Measurements from ENCODE around the gene CAPN13.

The CAPN13 gene

DNA sequence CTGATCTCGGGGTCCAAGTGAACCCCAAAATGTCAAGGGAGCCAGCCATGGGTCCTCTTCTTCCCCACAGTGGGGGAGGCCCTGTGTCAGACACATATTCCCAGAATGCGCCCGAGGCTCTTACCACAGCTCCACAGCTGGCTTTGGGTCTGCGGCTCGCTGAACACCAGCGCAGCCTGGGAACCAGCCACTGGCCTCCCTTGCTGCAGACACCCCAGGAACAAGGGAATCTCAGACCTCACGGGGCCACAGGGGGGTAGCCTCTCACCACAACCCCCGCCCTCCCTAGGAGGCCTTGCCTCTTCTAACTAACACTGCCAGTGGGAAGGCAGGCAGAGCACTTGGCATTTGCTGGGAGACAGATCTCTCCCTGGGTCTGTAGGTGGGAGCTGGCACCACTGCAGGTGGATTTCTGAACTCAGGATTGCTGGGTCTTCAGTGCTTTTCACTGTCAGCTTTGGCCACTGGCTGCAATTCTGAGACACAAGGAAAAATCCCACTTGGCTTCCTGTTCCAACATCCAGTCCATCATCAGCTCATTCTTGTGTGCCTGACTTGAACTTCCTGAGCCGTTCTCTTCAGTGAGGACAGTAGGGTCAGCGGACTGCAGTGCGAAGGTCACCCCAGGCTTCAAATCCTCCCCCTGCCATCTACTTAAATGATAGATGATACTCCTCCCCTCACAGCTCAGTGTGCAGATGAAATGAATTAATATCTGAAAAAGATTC, 128.7 kb downstream of the CAPN13 start:
- no peak for DNase-seq

DNA sequence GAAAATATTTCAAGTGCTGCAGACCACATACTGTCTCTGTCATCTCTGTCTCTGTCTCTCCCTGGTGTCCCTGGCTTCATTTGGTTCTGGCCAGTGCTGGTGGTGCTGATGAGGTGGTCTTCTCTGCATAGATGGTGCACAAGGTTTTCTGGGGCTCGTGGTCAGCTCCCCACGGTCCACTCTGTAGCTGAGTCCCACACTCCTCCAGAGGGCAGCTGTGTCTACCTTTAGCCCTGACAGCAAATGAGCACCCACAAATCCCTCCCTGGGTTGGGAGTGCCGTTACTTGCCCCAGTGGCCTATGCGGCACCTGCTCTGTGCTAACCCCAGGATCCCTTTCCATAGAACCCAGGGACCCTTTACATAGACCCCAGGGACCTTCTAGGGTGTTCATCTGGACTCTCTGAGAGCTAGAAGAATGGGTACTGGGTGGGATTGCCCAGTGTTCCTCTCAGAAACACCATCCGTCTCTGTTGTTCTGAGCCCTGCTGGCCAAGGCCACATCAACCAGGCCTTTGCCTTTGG, 129.3 kb downstream of the CAPN13 start:
- DNase-seq: no peak

DNA sequence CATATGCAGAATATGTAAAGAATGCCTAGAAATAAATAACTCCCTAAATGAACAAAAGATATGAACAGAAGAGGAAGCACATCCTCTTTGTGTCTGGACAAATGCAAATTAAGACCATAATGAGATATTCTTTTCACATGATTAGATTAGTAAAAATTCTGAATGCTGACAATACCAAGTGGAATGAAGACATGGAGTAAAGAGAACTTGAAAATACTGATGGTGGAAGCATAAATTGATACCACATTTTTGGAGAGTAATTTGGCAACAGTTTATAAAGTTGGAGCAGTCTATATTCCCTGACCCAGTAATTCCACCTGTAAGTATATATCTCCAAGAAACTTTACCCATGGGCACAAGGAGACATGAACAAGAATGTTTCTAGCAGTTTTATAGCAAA, 130.0 kb downstream of the CAPN13 start:
- DNase-seq: no peak

DNA sequence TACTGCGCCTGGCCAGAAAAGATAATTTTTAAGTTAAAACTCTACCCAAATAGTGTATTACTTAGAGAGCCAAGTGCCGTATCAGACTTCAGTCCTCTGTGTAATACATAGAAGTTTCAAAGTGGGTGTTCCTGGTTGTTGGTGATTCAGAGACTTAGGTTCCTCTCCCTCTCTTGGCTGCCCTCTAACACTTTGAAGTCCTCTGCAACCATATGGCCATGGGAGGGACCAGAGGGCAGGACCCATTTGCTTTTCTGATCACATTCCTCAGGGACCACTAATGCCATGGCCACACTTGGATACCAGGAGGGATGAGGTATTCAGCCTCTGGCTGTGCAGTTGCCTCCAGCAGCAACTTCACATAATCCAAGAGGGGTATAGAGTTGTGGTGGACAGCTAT, 131.5 kb downstream of the CAPN13 start:
- no peak for DNase-seq

DNA sequence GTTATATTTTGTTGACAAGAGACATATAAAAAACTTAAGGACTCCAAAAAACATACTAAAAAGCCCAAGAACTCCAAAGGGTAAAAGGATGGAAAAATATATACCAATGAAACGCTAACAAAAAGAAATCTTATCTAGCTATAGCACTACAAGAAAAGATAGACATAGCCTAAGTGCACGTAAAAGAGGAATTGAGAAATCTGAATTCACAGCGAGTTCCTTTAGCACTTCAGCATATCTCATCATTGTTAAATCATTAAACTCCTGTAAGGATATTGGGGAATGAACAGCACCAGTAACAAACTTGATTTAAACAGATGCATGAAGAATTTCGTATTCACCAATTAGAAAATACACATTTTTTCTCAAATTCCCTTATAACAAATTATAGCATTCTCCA, 134.1 kb downstream of the CAPN13 start:
- DNase-seq: no peak

Data from hippocampal formation (tissue), 2 donors.